ENCODE results near the gene ATRNL1. TPM values are rescaled to one million over a fixed set of nuclear protein-coding genes. Genes with fewer than 3 reads are reported as not detected.

ATRNL1 gene
- total RNA-seq, 6 experiments from 2014 or later, result 0.08 to 0.23 (median 0.09) TPM; not detected in 3

DNA sequence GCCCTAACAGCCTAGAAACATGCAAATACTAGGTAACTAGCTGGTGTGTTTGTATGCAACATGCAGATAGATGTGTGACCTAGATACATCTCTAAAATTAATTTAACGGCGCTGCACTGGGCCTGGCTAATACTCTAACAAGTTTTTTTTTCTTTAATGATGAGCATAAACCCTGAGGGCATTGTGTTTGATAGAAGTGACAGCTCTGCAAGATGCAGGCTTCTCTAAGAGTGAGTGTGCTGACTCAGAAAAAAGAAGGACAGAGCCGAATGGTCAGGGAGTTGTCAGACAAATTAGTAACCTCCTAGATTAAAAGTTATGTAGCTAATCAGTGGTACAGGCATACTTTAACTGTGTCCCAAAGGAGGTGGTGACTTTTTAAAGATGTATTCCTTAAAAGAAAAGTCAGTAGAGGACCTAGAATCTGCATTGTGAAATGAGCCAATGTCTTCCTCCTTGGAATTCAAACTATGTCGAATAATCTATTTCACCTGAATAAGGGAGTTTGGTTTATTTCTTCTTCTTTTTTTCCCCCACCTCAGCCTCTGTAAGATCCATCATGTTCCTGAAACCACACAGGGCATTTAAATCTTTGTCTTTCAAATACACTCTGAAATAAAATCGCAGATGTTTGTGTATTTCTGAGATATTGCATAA lies 864.7 kb downstream of the ATRNL1 start:
- Mint-ChIP-seq H3K4me3 (no peak overlapping the region), H3K27me3 (ENCODE audit: insufficient read depth) (no peaks in the 10 kb centered on the region), H3K4me1 (ENCODE audit: low read depth) (peaks cover 42% of the 10 kb centered on the region), H3K9me3 (no peaks in the 10 kb centered on the region), H3K36me3 (ENCODE audit: low read depth) (peaks cover 5% of the 10 kb centered on the region; the same call in 1 of the 2 replicates), H3K27ac (no peak overlapping the region)
- TF ChIP-seq, protein P1, sequence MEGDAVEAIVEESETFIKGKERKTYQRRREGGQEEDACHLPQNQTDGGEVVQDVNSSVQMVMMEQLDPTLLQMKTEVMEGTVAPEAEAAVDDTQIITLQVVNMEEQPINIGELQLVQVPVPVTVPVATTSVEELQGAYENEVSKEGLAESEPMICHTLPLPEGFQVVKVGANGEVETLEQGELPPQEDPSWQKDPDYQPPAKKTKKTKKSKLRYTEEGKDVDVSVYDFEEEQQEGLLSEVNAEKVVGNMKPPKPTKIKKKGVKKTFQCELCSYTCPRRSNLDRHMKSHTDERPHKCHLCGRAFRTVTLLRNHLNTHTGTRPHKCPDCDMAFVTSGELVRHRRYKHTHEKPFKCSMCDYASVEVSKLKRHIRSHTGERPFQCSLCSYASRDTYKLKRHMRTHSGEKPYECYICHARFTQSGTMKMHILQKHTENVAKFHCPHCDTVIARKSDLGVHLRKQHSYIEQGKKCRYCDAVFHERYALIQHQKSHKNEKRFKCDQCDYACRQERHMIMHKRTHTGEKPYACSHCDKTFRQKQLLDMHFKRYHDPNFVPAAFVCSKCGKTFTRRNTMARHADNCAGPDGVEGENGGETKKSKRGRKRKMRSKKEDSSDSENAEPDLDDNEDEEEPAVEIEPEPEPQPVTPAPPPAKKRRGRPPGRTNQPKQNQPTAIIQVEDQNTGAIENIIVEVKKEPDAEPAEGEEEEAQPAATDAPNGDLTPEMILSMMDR (IDR thresholded peaks at IDR 0.05), result no peak
- no peak for DNase-seq

DNA sequence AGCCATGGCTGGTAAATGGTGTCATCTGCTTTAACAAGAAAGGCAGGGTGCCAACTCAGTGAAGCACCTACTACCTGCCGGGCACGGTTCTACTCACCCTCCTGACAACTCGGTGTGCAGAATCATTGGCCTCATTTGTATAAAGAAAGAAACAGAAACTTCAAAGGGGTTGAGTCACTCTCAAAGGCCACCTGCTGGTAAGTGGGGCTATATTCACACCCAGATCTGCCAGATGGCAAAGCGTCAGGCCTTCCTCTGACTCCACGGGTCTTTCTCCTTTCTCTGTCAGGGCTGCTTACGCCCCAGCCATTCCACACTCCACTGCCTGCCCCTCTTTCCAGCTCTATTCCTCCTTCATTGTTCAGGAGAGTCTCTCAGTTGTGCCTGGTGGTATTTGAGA lies 870.7 kb downstream of the ATRNL1 start:
- Mint-ChIP-seq H3K27me3 (ENCODE audit: insufficient read depth) (no peaks in the 10 kb centered on the region; the same call in none of the 2 replicates), H3K4me1 (ENCODE audit: low read depth) (peaks cover 6% of the 10 kb centered on the region; the same call in 1 of the 2 replicates), H3K27ac (no peak overlapping the region), H3K9me3 (no peaks in the 10 kb centered on the region), H3K36me3 (ENCODE audit: low read depth) (no peaks in the 10 kb centered on the region), H3K4me3 (no peak overlapping the region)
- TF ChIP-seq, protein P1 (IDR thresholded peaks at IDR 0.05), result peak; percentile 59
- DNase-seq, result peak; percentile 15

DNA sequence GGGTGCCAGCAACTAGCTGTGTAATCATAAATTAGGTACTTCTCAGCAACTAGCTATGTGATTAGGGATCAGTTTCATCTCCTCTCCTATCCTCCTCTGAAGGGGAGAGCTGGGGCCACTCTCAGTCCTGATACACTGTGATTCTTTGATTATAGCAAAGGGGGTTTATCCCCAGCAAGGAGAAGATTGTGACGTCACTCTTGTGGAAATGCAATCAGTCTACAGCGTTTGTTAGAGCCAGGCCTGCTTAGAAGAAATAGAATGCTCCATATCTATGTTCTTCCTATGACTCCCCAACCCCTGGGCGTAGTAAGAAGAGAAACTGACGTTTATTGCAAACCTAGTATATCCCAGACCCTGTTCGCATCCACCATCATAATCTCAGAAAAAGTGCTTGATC lies 871.7 kb downstream of the ATRNL1 start:
- H3K36me3 Mint-ChIP-seq (ENCODE audit: low read depth), result no peaks in the 10 kb centered on the region

DNA sequence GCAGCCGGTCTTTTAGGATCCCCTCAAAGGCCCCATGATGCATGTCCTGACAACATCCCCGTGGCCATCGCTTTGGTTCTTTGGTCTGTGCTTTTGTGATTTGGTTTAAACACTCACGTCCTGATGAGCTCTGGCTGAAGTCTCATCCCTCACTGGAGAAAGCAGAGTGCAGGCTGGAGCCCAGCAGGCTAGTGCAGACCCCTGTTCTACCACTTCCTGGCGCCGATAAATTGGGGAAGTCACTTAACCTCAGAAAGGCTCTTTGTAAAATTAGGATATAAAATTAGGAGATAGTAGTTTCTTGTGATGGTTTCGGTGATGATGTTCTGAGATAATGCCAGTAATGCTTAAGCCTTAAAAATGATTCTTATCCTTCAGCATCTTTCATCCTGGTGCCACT lies 872.2 kb downstream of the ATRNL1 start:
- H3K4me1 Mint-ChIP-seq (ENCODE audit: low read depth), result peaks cover 6% of the 10 kb centered on the region; the same call in 1 of the 2 replicates
- H3K27me3 Mint-ChIP-seq (ENCODE audit: insufficient read depth), result peaks cover 3% of the 10 kb centered on the region
- DNase-seq, result no peak
- TF ChIP-seq, protein P1 (IDR thresholded peaks at IDR 0.05), result no peak
- H3K4me3 Mint-ChIP-seq, result no peak overlapping the region
- no peaks in the 10 kb centered on the region for H3K9me3 Mint-ChIP-seq
- no peak overlapping the region for H3K27ac Mint-ChIP-seq
- no peaks in the 10 kb centered on the region for H3K36me3 Mint-ChIP-seq (ENCODE audit: low read depth)

More for the DNA sequence above, 871.7 kb downstream of the ATRNL1 start:
- peaks cover 3% of the 10 kb centered on the region for H3K27me3 Mint-ChIP-seq (ENCODE audit: insufficient read depth)
- TF ChIP-seq, protein P1 (IDR thresholded peaks at IDR 0.05), result no peak
- H3K4me1 Mint-ChIP-seq (ENCODE audit: low read depth), result peaks cover 6% of the 10 kb centered on the region; the same call in 1 of the 2 replicates
- DNase-seq, result no peak
- no peaks in the 10 kb centered on the region for H3K9me3 Mint-ChIP-seq
- H3K27ac Mint-ChIP-seq, result no peak overlapping the region
- H3K4me3 Mint-ChIP-seq, result no peak overlapping the region

DNA sequence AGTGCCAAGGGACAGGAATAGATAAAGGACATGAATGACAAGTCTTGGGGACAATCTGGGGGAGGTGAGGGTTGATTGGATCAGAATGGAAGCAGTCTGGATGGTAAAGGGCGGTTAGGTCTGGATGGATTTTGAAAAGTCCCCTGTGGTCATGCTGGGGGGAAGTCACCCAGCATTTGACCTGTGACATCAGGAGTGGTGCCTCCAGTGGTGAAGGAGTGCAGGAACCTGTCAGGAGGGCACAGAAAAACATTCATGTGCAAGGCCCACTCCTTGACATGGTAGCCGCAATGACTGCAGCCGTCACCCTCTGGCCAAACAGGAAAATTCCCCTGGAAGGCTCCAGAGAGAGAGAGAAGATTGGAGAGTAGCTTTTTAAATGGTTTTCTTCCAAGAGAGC lies 875.1 kb downstream of the ATRNL1 start:
- H3K36me3 Mint-ChIP-seq (ENCODE audit: low read depth), result no peaks in the 10 kb centered on the region
- no peaks in the 10 kb centered on the region for H3K9me3 Mint-ChIP-seq
- TF ChIP-seq, protein P1 (IDR thresholded peaks at IDR 0.05), result no peak; the same call in 1 of the 2 replicates
- H3K4me3 Mint-ChIP-seq, result no peak overlapping the region
- peaks cover 6% of the 10 kb centered on the region for H3K27me3 Mint-ChIP-seq (ENCODE audit: insufficient read depth)
- H3K27ac Mint-ChIP-seq, result no peak overlapping the region
- no peak for DNase-seq
- no peaks in the 10 kb centered on the region for H3K4me1 Mint-ChIP-seq (ENCODE audit: low read depth)

All from HFFc6 (cell line).